GM21390 (cell line): ENCODE data around the gene CAMK2A.
"Not testable (repeated sequence)": the region's sequence is repeated elsewhere in the genome, so short reads cannot be mapped to it uniquely, and the experiment has no call there.

Experiments
- ATAC-seq: cut with Tn5 transposase; IDR thresholded peaks from one replicate; pipeline ENCODE4 v1.9.1; 2021; ENCODE audit not compliant: unreplicated experiment

The CAMK2A gene

DNA sequence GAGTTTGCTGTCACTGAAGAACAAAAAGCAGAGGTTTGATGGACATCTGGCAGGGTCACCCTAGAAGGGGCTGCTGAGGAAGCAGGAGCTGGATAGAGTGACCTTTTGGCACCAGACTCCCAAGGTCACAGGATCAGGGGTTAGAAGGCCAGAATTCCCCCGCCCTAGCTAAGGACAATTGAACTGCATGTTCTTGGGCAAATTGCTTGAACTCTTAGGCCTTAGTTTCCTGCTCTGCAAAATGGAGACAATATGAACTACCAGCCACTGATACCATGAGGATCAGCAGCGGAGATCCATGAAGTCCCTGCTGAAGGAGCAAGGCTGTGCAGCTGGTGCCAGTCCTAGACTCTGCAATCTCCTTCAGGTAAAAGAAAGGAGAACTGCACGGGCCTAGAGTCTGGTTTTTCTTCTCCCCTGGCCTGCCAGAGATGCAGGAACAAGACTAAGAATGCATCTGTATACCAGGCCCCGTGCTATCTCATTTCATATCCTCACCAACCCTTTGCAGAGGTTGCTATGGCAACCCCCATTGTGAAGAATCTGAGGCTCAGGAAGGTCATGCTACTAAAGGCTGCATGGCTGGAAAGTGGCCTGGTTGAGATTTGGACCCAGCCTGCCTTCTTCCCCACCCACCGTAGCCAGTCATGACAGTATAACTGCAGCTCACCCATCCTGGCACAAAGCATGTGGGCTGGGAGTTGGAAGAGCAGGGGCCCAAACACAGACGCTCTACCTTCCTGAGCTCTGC lies 33.7 kb downstream of the CAMK2A start:
- no peak for ATAC-seq

DNA sequence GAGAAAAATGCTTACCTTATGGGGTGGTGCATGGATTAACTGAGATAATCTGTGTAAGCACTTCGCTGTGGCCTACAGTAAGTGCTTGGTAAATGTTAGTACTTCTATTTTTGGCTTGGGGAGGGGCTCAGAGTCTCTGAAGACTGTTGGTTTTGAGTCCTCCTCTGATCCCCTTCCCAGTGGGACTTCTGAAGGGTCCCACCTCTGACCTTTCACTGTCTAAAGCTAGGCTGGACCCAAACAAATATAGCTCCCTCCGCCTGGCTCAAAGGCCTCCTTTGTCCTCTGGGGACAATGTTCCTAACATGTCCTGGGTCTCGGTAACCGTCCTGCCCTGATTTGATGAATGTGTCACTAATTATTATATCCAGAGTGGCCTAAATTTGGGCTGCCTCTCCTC lies 34.8 kb downstream of the CAMK2A start:
- ATAC-seq: no peak

DNA sequence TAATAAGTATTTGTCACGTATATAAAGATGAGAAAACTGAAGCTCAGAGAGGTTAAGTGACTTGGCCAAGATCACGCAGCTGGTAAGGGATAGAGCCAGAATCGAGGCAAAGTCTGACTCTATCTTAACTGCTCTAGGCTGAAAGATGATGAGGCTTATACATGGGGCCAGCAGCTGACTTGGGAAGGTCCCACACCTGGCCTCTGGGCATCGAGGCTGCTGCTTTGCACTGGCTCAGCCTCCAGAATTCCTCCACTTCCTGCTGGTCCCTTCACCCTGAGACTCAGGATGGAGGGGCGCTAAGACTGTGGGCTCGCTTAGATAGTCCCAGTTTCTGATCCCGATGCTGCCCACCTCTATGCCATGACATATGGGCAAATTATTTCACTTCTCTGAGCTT lies 35.2 kb downstream of the CAMK2A start:
- ATAC-seq: no peak

DNA sequence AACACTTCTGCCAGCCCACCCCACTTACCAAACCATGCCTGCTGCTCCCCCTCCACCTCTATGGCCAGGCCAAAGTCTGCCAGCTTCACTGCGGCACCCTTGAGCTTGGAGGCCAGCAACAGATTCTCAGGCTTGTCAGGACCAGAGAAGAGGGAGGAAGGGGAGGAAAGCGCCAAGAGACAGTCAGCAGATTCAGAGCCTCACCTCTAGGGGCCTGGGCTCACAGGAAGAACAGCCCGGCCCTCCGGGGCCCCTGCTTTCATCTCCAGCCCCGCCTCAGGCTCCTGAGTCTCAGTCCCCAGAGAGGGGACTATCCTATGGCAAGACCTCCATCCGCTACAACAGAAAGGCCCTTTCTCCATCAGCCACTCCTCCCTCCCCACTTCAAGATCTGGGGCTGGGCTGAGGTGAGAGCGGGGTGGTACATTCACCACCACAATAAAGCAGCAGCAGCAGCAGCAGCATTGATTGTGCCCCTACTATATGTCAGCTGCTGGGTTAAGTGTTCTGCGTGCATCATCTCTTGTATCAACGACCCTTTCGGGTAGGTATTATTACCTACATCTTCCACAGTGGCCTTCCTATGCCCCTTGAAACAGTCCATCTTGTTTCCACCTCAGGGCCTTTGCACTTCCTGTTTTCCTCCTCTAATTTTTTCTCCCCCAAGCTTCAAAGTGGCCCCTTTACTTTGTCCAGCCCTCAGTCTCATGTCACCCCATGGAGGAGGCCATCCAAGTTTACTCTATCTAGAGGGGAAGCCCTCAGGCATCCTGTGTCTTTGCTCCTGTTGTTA lies 36.0 kb downstream of the CAMK2A start:
- ATAC-seq: no peak

DNA sequence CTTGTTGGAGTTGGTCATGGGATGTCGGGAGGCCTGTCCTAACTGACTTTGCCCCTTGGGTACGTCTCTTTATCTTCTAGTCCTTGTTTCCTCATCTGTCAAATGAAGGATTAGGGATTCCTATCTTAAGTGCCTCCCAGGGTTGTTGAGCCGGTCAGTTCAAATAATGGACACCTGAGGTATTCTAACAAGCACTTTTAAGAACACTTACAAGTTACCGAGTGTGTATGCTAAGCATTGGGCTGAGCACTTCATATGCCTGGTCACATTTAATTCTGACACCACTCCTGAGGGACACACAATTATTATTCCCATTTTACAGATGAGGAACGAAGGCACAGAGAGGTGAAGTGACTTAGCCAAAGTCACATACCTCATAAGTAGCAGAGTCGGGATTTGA lies 37.1 kb downstream of the CAMK2A start:
- ATAC-seq: no peak

DNA sequence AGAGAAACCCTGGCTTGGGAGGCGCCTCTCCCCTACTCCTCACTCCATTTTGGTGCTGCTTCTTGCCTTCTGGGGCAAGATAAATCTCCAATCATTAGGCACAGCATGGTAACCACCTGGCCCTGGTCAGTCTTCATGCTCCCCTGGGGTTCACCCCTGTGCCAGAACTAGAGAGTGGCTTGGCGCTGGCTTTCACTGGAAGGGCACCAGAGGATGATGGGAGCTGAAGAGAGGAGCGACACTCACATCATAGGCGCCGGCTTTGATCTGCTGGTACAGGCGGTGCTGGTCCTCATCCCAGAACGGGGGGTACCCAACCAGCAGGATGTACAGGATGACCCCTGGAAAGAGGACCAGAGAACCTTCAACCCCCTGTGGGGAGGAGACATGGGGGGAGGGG lies 38.1 kb downstream of the CAMK2A start:
- no peak for ATAC-seq

DNA sequence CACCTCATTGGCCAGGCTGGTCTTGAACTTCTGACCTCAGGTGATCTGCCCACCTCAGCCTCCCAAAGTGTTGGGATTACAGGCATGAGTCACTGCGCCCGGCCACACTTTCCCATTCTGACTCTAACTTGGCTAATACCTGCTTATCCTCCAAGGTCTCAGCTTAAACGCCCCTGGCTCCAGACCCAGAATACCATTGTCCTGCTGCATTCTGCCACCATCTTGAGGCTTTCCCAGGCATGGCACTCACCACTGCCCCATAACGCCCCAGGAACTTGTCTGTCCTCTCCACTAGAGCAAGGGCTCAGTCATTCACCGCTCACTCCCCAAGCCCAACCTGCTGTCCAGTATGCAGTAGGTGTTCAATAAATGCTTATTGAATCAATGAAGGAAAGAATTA lies 39.8 kb downstream of the CAMK2A start:
- no peak for ATAC-seq

DNA sequence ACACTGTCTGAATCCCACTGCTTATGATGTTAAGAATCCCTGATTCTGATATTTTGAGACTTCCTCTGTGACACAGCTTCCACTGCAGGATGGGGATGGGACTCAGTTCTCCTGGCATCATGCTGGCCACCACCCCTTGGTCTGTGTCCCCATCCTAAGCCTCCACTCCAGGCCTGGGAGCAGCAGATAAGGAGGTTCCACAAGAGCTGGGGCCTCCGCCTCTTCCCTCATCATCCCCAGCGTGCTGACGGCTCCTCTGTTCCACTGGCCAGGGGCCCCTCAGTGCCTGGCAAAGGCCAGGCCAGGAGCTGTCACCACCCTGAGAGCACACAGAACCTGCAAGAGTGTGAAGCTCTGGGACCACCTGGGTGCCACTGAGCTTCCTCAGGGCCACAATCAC lies 40.6 kb downstream of the CAMK2A start:
- ATAC-seq: no peak

DNA sequence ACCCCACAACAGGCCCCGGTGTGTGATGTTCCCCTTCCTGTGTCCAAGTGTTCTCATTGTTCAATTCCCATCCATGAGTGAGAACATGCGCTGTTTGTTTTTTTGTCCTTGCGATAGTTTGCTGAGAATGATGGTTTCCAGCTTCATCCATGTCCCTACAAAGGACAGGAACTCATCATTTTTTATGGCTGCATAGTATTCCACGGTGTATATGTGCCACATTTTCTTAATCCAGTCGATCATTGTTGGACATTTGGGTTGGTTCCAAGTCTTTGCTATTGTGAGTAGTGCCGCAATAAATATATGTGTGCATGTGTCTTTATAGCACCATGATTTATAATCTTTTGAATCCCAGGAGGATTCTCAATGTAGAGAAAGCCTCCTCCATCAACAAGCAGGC lies 41.1 kb downstream of the CAMK2A start:
- ATAC-seq: not testable (repeated sequence)

DNA sequence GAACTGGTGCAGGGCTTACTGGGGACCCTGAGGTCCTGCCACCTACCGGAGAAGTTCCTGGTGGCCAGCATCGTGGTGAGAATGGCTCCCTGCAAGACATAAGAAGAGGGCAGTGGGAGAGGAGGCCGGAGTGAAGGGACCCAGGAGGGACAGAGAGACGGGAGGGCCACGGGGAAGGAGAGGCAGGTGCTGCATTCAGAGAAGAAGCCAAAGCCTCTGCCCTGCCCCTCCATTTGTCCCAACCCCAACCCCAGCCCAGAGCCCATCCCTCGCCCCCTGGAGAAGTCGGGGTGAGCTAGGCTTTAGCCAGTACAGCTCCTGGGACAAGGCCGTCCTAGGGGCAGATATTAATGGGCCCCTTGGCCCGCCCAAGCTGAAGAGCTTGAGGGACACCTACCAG lies 41.8 kb downstream of the CAMK2A start:
- no peak for ATAC-seq

DNA sequence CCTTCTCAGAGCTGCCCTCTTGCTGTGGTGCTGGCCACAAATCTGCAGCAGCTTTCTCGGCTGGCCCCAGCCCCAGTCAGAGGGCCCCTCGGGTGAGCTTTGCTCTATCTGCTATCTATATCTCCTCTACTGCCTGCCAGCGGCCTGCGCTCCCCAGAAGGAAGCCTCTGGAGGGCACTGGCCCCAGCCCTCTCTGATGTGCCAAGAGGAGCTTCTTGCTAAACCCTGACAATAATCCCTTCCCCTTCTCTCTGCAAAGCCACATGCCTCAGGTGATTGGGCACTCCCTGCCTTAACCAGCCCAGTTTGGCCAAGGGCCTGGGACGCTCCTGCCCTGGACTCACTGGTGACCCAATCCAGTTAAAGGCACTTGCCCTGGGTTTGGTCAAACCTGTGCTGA lies 42.7 kb downstream of the CAMK2A start:
- ATAC-seq: no peak

DNA sequence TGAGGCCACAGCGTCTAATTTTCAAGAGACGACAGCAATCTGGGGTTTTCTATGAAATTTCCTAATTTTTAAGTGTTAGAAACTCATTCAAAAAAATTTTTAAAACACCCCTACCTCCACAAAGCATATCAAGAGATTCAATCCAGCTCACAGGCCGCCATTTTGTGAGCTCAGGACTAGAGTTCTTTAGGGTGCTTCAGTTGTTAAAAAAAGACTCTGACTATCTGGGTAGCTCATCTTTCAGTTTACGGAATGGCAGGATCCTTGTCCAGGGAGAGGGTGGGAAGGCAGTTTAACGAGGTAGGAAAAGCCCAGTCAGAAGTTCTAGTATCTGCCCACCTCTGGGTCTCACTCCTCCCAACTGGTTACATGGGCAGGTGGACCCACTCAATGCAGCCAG lies 43.1 kb downstream of the CAMK2A start:
- ATAC-seq: no peak

DNA sequence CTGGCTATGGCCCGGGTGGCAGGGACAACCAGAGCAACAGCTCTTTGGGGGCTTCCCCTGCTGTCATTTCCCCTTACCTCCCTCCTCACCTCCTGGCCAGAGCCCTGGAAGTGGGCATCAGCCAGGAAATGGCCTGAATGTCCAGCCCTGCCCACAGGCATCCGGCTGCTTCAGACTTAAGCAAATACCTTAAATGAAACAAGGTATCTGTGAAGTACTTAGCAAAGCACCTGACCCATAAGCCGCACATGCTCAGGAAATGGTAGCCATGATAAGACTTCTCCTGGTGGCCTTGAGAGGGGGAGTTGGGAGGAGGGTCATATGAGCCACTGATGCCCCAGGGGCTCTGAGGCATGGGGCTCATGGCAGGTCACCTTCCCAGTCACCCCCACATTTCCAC lies 43.8 kb downstream of the CAMK2A start:
- no peak for ATAC-seq

DNA sequence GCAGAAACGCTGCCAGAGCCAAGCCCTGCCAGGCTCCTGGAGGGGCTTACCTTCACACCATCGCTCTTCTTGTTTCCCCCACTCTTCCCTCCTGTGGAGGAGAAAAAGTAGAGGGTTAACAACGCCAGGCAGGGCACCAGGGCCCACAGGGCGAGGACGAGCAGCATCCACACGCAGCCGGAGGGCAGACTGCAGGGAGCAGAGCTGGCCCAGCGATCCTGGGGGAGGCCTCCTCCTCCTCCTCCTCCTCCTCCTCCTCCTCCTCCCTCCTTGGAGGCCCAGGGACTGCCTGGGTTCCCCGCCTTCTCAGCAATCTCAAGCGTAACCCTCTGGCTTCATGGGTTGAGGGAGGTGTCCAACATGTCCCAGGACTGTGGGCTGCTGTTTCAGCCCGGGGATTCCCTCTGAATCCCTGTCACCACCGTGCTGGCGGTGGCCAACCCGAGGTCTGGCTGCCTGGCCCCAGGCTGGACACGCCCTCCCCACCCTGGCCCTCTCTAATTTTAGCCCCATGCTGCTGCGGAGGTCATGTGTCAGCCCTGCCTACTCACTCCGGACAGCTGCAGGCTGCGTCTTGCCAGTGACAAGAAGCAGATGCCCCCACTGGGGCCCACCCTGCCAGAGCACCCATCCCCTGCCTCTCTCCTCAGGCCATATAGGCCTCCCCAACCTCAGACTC lies 44.3 kb downstream of the CAMK2A start:
- no peak for ATAC-seq

DNA sequence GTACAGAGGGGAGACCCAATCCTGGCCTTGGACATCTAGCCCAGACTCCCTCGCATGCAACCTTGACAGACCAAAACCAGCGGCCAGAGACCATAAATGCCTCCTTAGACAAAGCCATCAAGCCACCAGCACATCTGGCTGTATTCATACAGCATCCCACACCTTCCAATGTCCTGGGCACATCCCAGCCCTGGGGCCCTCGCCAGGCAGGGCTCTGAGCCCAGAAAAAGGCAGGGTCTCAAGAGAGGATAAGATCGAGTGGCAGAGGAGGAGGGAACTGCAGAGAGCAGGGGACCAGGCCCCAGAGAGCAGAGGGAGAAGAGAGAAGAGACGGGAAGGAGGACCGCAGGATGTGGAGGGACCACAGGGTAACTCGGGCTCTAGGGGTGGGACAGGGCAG lies 45.4 kb downstream of the CAMK2A start:
- no peak for ATAC-seq

DNA sequence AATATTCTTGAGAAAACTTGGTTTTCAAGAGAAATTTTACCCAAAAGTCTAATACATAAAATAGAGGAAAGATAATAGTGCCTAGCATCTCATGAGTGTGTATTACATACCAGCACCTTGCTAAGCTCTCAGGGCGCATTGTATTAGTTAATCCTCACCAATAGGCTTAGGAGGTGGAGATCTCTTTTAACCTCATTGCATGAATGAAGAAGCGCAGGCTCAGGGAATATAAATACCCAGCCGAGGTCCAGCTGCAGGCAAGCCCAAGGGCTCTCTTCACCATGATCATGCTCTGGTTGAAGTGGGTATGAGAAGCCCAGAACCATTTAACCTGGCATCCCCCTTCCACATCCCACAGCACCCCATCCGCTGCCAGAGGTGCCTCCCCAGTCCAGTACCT lies 46.0 kb downstream of the CAMK2A start:
- ATAC-seq: no peak

DNA sequence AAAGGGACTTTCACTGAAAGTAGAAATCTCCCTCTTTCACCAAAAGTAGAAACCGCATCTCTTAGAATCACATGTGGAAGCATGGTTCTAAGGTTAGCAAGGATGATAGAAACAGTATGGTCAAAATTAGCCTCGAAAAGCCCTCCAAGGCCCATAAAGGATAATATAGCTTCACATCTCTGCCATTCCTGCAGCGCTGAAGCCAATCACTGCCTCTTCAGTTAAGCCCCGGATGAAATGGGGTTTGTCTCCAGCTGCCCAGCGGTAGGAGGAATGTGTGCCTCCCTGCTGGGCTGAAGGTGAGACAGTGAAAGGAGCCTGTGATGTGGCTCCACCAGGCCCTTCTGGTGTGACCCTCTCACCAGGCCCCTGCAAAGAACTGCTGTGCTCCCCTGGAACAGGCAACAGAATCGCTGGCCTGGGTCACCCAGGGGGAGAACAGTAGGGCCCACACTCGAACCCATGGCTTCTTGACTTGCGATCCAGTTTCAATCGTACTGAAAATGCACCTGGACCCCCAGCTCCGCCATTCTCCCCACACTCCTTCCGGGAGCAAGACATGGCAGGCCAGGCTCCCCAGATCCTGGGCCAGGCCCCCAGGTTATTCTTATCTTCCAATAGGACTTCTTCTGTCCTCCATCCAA lies 47.2 kb downstream of the CAMK2A start:
- ATAC-seq: no peak

DNA sequence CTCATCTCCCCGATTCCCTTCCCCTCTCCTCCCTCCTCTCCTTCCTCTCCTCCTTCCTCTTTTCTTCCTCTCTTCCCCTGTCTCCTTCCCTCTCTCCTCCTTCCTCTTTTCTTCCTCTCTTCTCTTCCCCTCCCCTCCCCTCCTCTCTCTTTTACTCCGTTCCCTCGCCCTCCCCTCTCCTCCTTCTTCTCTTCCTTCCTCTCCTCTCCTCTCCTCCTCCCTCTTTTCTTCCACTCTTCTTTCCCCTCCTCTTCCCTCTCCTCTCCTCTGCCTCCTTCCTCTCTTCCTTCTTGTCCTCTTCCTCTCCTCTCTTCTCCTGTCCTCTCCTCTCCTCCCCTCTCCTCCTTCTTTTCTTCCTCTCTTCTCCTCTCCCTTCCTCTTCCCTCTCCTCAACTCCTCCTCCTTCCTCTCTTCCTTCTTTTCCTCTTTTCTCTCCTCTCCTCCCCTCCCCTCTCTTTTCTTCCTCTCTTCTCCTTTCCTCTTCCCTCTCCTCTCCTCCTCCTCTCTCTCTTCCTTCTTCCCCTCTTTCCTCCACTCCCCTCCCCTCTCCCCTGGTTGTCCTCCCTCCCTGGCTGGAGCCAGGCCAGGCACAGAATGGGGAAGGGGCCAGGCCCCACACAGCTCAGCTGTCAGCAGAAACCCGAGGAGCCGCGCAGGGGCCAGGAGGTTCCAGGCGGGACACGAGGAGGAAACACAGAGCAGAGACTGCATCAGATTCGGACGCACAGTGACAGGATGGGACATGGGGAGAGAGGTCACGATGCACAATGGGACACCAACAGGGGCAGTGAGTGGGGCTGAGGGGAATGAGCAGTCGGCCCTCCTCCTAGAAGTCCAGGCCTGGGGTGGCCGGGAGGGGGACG lies 48.0 kb downstream of the CAMK2A start:
- ATAC-seq: no peak

DNA sequence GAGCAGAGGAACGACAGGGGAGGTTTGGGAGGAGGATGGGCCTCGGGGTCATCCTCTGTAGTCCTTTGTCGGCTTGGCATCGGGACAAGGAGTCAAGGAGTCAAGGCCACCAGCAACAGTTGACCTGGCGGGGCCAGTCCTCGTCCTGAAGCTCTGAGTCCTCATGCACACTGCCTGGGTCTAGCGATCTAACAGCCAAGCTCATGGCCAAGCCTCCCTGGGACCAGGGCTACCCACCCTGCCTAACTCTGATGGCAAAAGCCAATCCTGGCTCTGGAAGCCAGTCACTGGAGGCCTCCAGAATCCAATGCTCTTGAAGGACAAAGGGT lies 49.8 kb downstream of the CAMK2A start:
- no peak for ATAC-seq

DNA sequence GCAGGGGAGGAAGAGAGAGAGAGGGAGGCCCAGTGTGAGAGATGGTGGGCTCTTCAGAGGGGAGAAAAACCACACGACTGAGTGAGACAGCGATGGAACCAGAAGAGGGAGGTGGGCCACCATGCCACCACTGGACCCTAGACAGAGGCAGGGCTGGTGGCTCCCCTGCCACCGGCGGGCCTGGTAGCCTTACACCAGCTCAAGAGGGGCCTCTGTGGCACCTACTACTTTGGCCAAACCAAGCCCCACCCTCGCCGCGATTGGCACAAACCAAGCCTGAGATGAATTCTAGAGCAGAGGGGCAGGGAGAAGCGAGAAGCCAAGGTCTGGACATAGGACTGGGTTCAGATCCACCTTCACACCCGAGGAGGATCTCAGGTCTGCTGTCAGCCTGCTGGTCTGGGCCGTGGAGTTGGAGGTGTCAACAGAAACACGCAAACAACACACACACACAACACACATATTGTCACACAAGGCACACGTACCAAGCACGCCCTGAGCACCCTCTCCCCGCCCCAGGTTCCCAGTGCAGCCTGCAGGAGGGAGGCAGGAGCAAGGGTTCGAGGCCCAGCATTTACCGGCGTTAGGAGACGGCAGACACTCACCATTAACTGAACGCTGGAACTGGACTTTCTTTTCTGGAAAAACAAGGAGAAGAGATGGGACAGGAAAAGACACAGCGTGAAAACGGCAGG lies 50.3 kb downstream of the CAMK2A start:
- no peak for ATAC-seq
